GM10847 (cell line): ENCODE measurements around the gene TBC1D1.

Experiments
- POLR2A ChIP-seq: IDR thresholded peaks from 2 replicates; pipeline ENCODE4 v1.6.1; 2011; ENCODE audit not compliant: insufficient read length; ENCODE audit errors: extremely low read depth

Gene TBC1D1

GRCh38 chr4:38091636-38092035, 200.8 kb downstream of the TBC1D1 start:
- TF ChIP-seq POLR2A, result no peak

GRCh38 chr4:38092701-38093100, 201.8 kb downstream of the TBC1D1 start:
- TF ChIP-seq POLR2A, result no peak

- TF ChIP-seq POLR2A, result no peak
Observed at GRCh38 chr4:38094419-38094818, 203.5 kb downstream of the TBC1D1 start.

- TF ChIP-seq POLR2A, result no peak
Observed at GRCh38 chr4:38095691-38096090, 204.8 kb downstream of the TBC1D1 start.

GRCh38 chr4:38097818-38098217, 206.9 kb downstream of the TBC1D1 start:
- no peak for TF ChIP-seq POLR2A

GRCh38 chr4:38099020-38099600, 208.2 kb downstream of the TBC1D1 start:
- no peak for TF ChIP-seq POLR2A

GRCh38 chr4:38099908-38100407, 209.1 kb downstream of the TBC1D1 start:
- no peak for TF ChIP-seq POLR2A

- TF ChIP-seq POLR2A, result no peak
Observed at GRCh38 chr4:38100474-38101255, 209.8 kb downstream of the TBC1D1 start.

- no peak for TF ChIP-seq POLR2A
Observed at GRCh38 chr4:38101563-38101962, 210.7 kb downstream of the TBC1D1 start.

GRCh38 chr4:38102957-38103588, 212.2 kb downstream of the TBC1D1 start:
- TF ChIP-seq POLR2A, result no peak

GRCh38 chr4:38105475-38106220, 214.8 kb downstream of the TBC1D1 start:
- no peak for TF ChIP-seq POLR2A

- no peak for TF ChIP-seq POLR2A
Observed at GRCh38 chr4:38106311-38106710, 215.4 kb downstream of the TBC1D1 start.

GRCh38 chr4:38106886-38107514, 216.1 kb downstream of the TBC1D1 start:
- TF ChIP-seq POLR2A, result no peak

- no peak for TF ChIP-seq POLR2A
Observed at GRCh38 chr4:38107818-38108217, 216.9 kb downstream of the TBC1D1 start.

GRCh38 chr4:38109370-38109769, 218.5 kb downstream of the TBC1D1 start:
- TF ChIP-seq POLR2A, result no peak
